Caco-2 (cell line): ENCODE results near the gene SLC26A9. TPM values are rescaled to one million over a fixed set of nuclear protein-coding genes. Genes with fewer than 3 reads are reported as not detected.

Experiments used
- BruUV-seq: library from RNA; stranded (reverse); fragments of 400-500 nt; replicated peaks from 2 replicates; lab custom pipeline; 2021; lab: Mats Ljungman, UMichigan
- CTCF ChIA-PET: fragments of 300-600 bp; sonication (Branson Sonifier 250); formaldehyde crosslinking; loops from one replicate; lab custom pipeline; 2022; ENCODE audit warnings: antibody characterized with exemption; lab: Charles Lee
- POLR2A ChIA-PET: fragments of 300-600 bp; sonication (Branson Sonifier 250); formaldehyde crosslinking; loops from one replicate; lab custom pipeline; 2022; ENCODE audit warnings: antibody characterized with exemption; lab: Charles Lee
- DNase-seq, 2 experiments: peaks; one replicate each; pipeline versions ENCODE4 v3.0.0 to v3.0.0-alpha.2; 2020 to 2022
- H3K27me3 ChIP-seq: replicated peaks from 2 replicates; pipeline ENCODE4 v1.6.0; 2011; ENCODE audit warnings: low read length; ENCODE audit not compliant: control insufficient read depth, insufficient read depth
- H3K36me3 ChIP-seq: 2 replicates; pipeline ENCODE4 v1.5.1; 2011; ENCODE audit warnings: low read length; ENCODE audit not compliant: control insufficient read depth, insufficient read depth
- H3K4me1 ChIP-seq: fragments of 250-450 bp; sonication (Bioruptor Pico); 2 replicates; pipeline ENCODE4 v1.5.1; 2020; ENCODE audit warnings: mild to moderate bottlenecking
- H3K4me3 ChIP-seq: 2 replicates; pipeline ENCODE4 v1.5.1; 2011; ENCODE audit warnings: low read depth, mild to moderate bottlenecking, control low read depth, low read length
- H3K9me3 ChIP-seq: fragments of 250-450 bp; sonication (Bioruptor Pico); 2 replicates; pipeline ENCODE4 v1.5.1; 2020; ENCODE audit warnings: mild to moderate bottlenecking, moderate library complexity
- H3K27ac Mint-ChIP-seq: one replicate; pipeline ENCODE4 v1.8.0; 2022; ENCODE audit warnings: mixed read lengths; ENCODE audit not compliant: unreplicated experiment
- H3K27me3 Mint-ChIP-seq: one replicate; pipeline ENCODE4 v1.8.0; 2022; ENCODE audit warnings: mixed read lengths; ENCODE audit not compliant: insufficient read depth, unreplicated experiment
- H3K36me3 Mint-ChIP-seq: one replicate; pipeline ENCODE4 v1.8.0; 2022; ENCODE audit warnings: mild to moderate bottlenecking, mixed read lengths; ENCODE audit not compliant: insufficient read depth, unreplicated experiment
- H3K4me1 Mint-ChIP-seq: one replicate; pipeline ENCODE4 v1.8.0; 2022; ENCODE audit warnings: low read depth, mixed read lengths; ENCODE audit not compliant: unreplicated experiment
- H3K4me3 Mint-ChIP-seq: one replicate; pipeline ENCODE4 v1.8.0; 2022; ENCODE audit warnings: mild to moderate bottlenecking, moderate library complexity, mixed read lengths; ENCODE audit not compliant: unreplicated experiment
- H3K9me3 Mint-ChIP-seq: one replicate; pipeline ENCODE4 v1.8.0; 2022; ENCODE audit warnings: mixed read lengths; ENCODE audit not compliant: unreplicated experiment
- CTCF ChIP-seq, 2 experiments: fragments of 200-600 bp in 1 of 2; IDR thresholded peaks; 1 replicate in 1 of 2; 2 replicates in 1 of 2; pipeline versions ENCODE4 v1.5.1 to v1.8.0; 2011 to 2022; ENCODE audit warnings: antibody characterized with exemption in 1 of 2, control low read depth in 1 of 2, inconsistent platforms in 1 of 2, low read depth in 1 of 2, low read length in 1 of 2, mild to moderate bottlenecking in 1 of 2, moderate library complexity in 1 of 2; ENCODE audit not compliant: insufficient read depth in 1 of 2, severe bottlenecking in 1 of 2, unreplicated experiment in 1 of 2
- intact Hi-C: fragments of 100-400 bp; cut with micrococcal nuclease; formaldehyde crosslinking; loops from one replicate; pipeline ENCODE4 v1.10.0; 2022; ENCODE audit not compliant: unreplicated experiment
- total RNA-seq: library from RNA; stranded (reverse); gene quantifications from 2 replicates; pipeline ENCODE4 v1.2.3, GENCODE V29; 2022

The SLC26A9 gene
- total RNA-seq, 1 experiment from 2014 or later = not detected

GRCh38 chr1:205955499-205955898 is 12.2 kb upstream of the SLC26A9 start:
- Histone ChIP-seq H3K27me3 (no peaks in the 10 kb centered on the region; the same call in 1 of the 2 replicates), H3K36me3 (no peaks in the 10 kb centered on the region), H3K4me3 (no peak overlapping the region), H3K4me1 (no peaks in the 10 kb centered on the region), H3K9me3 (no peaks in the 10 kb centered on the region)
- H3K4me3 Mint-ChIP-seq = no peak overlapping the region
- CTCF ChIA-PET = no interaction called here
- BruUV-seq = no TSS peak
- POLR2A ChIA-PET = no interaction called here
- intact Hi-C loops = no loop called here
- no peak overlapping the region for H3K27ac Mint-ChIP-seq
- no peaks in the 10 kb centered on the region for H3K36me3 Mint-ChIP-seq
- no peaks in the 10 kb centered on the region for H3K4me1 Mint-ChIP-seq
- DNase-seq = no peak
- H3K27me3 Mint-ChIP-seq = peaks cover 16% of the 10 kb centered on the region
- no peak for TF ChIP-seq CTCF (IDR thresholded peaks at IDR 0.05; ENCODE audit: insufficient read depth in 1 of 2, low read depth in 1 of 2, low read length in 1 of 2, severe bottlenecking in 1 of 2, unreplicated experiment in 1 of 2)
- H3K9me3 Mint-ChIP-seq = no peaks in the 10 kb centered on the region

GRCh38 chr1:205954819-205955404 is 11.7 kb upstream of the SLC26A9 start:
- H3K4me3 Mint-ChIP-seq = no peak overlapping the region
- Histone ChIP-seq H3K9me3 (no peaks in the 10 kb centered on the region), H3K27me3 (no peaks in the 10 kb centered on the region; the same call in 1 of the 2 replicates), H3K36me3 (no peaks in the 10 kb centered on the region), H3K4me3 (no peak overlapping the region), H3K4me1 (no peaks in the 10 kb centered on the region)
- H3K27me3 Mint-ChIP-seq = peaks cover 16% of the 10 kb centered on the region
- H3K9me3 Mint-ChIP-seq = no peaks in the 10 kb centered on the region
- H3K36me3 Mint-ChIP-seq = no peaks in the 10 kb centered on the region
- BruUV-seq = no TSS peak
- no peak for TF ChIP-seq CTCF (IDR thresholded peaks at IDR 0.05; ENCODE audit: insufficient read depth in 1 of 2, low read depth in 1 of 2, low read length in 1 of 2, severe bottlenecking in 1 of 2, unreplicated experiment in 1 of 2)
- intact Hi-C loops = no loop called here
- no peak overlapping the region for H3K27ac Mint-ChIP-seq
- ChIA-PET POLR2A (no interaction called here), CTCF (no interaction called here)
- no peaks in the 10 kb centered on the region for H3K4me1 Mint-ChIP-seq
- DNase-seq = no peak

DNA sequence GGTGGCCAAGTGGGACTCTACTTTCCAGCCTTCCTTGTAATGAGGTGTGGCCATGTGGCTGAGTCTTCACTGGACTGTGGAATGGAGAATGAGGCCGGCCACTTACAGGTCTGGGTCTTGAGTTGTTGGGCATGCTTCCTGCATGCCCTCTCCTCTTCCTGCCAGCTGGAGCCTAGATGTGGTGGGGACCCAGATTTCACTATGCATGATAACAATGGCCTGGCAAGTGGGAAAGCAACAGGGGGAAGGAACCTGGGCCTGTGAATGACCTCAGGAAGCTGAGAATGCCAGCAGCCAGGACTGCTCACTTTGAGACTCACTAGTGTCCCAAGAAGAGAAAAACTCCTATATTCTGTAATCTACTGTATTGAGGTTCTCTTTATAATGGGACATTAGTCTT is 8.5 kb upstream of the SLC26A9 start:
- BruUV-seq = no TSS peak
- no peak for DNase-seq
- POLR2A ChIA-PET = no interaction called here
- no peaks in the 10 kb centered on the region for H3K4me1 Mint-ChIP-seq
- no peak overlapping the region for H3K27ac Mint-ChIP-seq
- Histone ChIP-seq H3K36me3 (no peaks in the 10 kb centered on the region), H3K27me3 (no peaks in the 10 kb centered on the region; the same call in 1 of the 2 replicates), H3K4me3 (no peak overlapping the region), H3K4me1 (no peaks in the 10 kb centered on the region), H3K9me3 (no peaks in the 10 kb centered on the region)
- intact Hi-C loops = no loop called here
- H3K9me3 Mint-ChIP-seq = no peaks in the 10 kb centered on the region
- CTCF ChIA-PET = interaction anchor here (0.8 to 3.0 kb wide), 2 partner anchors 25 kb away, joined by 4 to 10 read pairs; no protein-coding TSS in a partner anchor
- no peak for TF ChIP-seq CTCF (IDR thresholded peaks at IDR 0.05; ENCODE audit: insufficient read depth in 1 of 2, low read depth in 1 of 2, low read length in 1 of 2, severe bottlenecking in 1 of 2, unreplicated experiment in 1 of 2)
- H3K27me3 Mint-ChIP-seq = peaks cover 16% of the 10 kb centered on the region
- H3K36me3 Mint-ChIP-seq = no peaks in the 10 kb centered on the region
- H3K4me3 Mint-ChIP-seq = no peak overlapping the region
